GM12878 (cell line): ENCODE results near the gene AGRN. TPM values are rescaled to one million over a fixed set of nuclear protein-coding genes. Genes with fewer than 3 reads are reported as not detected.

Experiments
- ATAC-seq: fragments of 200-7000 bp; cut with Tn5 transposase; 3 replicates; pipeline ENCODE4 v1.9.1; 2020; ENCODE audit warnings: mild to moderate bottlenecking, moderate library complexity
- BruUV-seq: library from RNA; stranded (reverse); fragments of 400-500 nt; replicated peaks from 2 replicates; lab custom pipeline; 2021; lab: Mats Ljungman, UMichigan
- CTCF ChIA-PET: fragments of 300-600 bp; sonication (Branson Sonifier 250); formaldehyde crosslinking; extraction: SDS; loops from one replicate; lab custom pipeline; 2021; ENCODE audit warnings: inconsistent platforms; lab: Yijun Ruan, JAX
- POLR2A ChIA-PET: fragments of 350-600 bp; formaldehyde crosslinking; extraction: SDS; loops from one replicate; lab custom pipeline; 2021; ENCODE audit warnings: inconsistent platforms; lab: Charles Lee
- RAD21 ChIA-PET: fragments of 300-600 bp; sonication (Branson Sonifier 250); formaldehyde crosslinking; loops from one replicate; lab custom pipeline; 2023; ENCODE audit warnings: antibody characterized with exemption; ENCODE audit not compliant: unreplicated experiment; lab: Charles Lee
- SMC1A ChIA-PET: fragments of 300-600 bp; sonication (Branson Sonifier 250); formaldehyde crosslinking; loops from one replicate; lab custom pipeline; 2023; ENCODE audit not compliant: unreplicated experiment, uncharacterized antibody; lab: Charles Lee
- DNase-seq: peaks from one replicate; pipeline ENCODE4 v3.0.0-alpha.2; 2011; ENCODE audit warnings: low read depth, low spot score
- FAIRE-seq: peaks from 3 replicates; lab custom pipeline; 2011; peaks lifted over from hg19 to GRCh38; lab: Jason Lieb, UNC
- H2AFZ ChIP-seq: 2 replicates; pipeline ENCODE4 v1.6.0; 2011; ENCODE audit warnings: low read depth, low read length, control low read depth; ENCODE audit not compliant: control insufficient read depth
- H3K27ac ChIP-seq: 2 replicates; pipeline ENCODE4 v1.5.1; 2011; ENCODE audit warnings: control low read depth; ENCODE audit not compliant: control insufficient read depth, insufficient read depth
- H3K27me3 ChIP-seq, 2 experiments: replicated peaks in 1 of 2; 2 replicates each; pipeline versions ENCODE4 v1.6.0 to v1.6.1; 2011; ENCODE audit warnings: low read length in 1 of 2; ENCODE audit not compliant: control insufficient read depth in 2 of 2, insufficient read depth in 2 of 2
- H3K36me3 ChIP-seq, 2 experiments: 2 replicates each; pipeline ENCODE4 v1.5.1; 2011; ENCODE audit warnings: low read length in 1 of 2; ENCODE audit not compliant: control insufficient read depth in 2 of 2, insufficient read depth in 2 of 2
- H3K4me1 ChIP-seq: 2 replicates; pipeline ENCODE4 v1.6.1; 2011; ENCODE audit warnings: mild to moderate bottlenecking, low read length, moderate library complexity, mixed read lengths; ENCODE audit not compliant: control insufficient read depth, insufficient read depth
- H3K4me2 ChIP-seq: 2 replicates; pipeline ENCODE4 v1.6.0; 2011; ENCODE audit warnings: control low read depth; ENCODE audit not compliant: control insufficient read depth, insufficient read depth
- H3K4me3 ChIP-seq: fragments of 200-600 bp; sonication (generic); 2 replicates; pipeline ENCODE4 v1.5.1; 2016
- H3K79me2 ChIP-seq: 2 replicates; pipeline ENCODE4 v1.6.0; 2011; ENCODE audit warnings: low read length; ENCODE audit not compliant: control insufficient read depth, insufficient read depth
- H3K9ac ChIP-seq: 2 replicates; pipeline ENCODE4 v1.8.0; 2011; ENCODE audit warnings: low read length, control low read depth, mixed read lengths; ENCODE audit not compliant: control insufficient read depth, insufficient read depth
- H3K9me3 ChIP-seq: replicated peaks from 3 replicates; pipeline ENCODE4 v1.5.1; 2011; ENCODE audit warnings: mild to moderate bottlenecking, low read length; ENCODE audit not compliant: control insufficient read depth, insufficient read depth
- H4K20me1 ChIP-seq: 2 replicates; pipeline ENCODE4 v1.6.0; 2011; ENCODE audit not compliant: control insufficient read depth, insufficient read depth
- ATF7 ChIP-seq: fragments of 450-650 bp; IDR thresholded peaks from 2 replicates; pipeline ENCODE4 v1.6.1; 2016; ENCODE audit warnings: low read depth, mild to moderate bottlenecking
- BMI1 ChIP-seq: fragments of 450-650 bp; IDR thresholded peaks from 2 replicates; pipeline ENCODE4 v1.6.1; 2016; ENCODE audit warnings: mild to moderate bottlenecking, moderate library complexity, borderline replicate concordance
- PKNOX1 ChIP-seq: fragments of 450-650 bp; IDR thresholded peaks from 2 replicates; pipeline ENCODE4 v1.6.1; 2016; ENCODE audit warnings: mild to moderate bottlenecking
- RFX5 ChIP-seq: IDR thresholded peaks from 2 replicates; pipeline ENCODE4 v1.6.1; 2011; ENCODE audit warnings: low read depth, low read length, improper control_type of control experiment
- SREBF2 ChIP-seq: IDR thresholded peaks from 2 replicates; pipeline ENCODE4 v1.6.1; 2012; ENCODE audit warnings: mild to moderate bottlenecking, low read length
- ZBTB4 ChIP-seq: fragments of 450-650 bp; formaldehyde crosslinking; IDR thresholded peaks from 2 replicates; pipeline ENCODE4 v1.4.0; 2022; ENCODE audit warnings: mild to moderate bottlenecking, moderate library complexity
- ZNF274 ChIP-seq: IDR thresholded peaks from one replicate; pipeline ENCODE4 v1.8.0; 2011; ENCODE audit not compliant: insufficient read length, insufficient read depth
- ZSCAN29 ChIP-seq: fragments of 450-650 bp; IDR thresholded peaks from 2 replicates; pipeline ENCODE4 v1.6.1; 2017; ENCODE audit warnings: mild to moderate bottlenecking, moderate library complexity
- WGBS: methylation state at CpG from one replicate; pipeline ENCODE4 v1.1.6; 2016; ENCODE audit warnings: low lambda C conversion rate; ENCODE audit not compliant: insufficient replicate concordance, insufficient coverage; ENCODE audit errors: missing lambda C conversion rate; 5-methylcytosine and 5-hydroxymethylcytosine counted together
- in situ Hi-C: fragments of 300-500 bp; cut with MboI; formaldehyde crosslinking; loops from 9 replicates; pipeline ENCODE4 v1.14.3; 2018; ENCODE audit warnings: mixed read lengths
- intact Hi-C: fragments of 100-400 bp; cut with micrococcal nuclease; formaldehyde crosslinking; loops from one replicate; pipeline ENCODE4 v1.14.2; 2022; ENCODE audit not compliant: unreplicated experiment
- polyA plus RNA-seq, 11 experiments: library from polyadenylated mRNA; depleted of rRNA in 4 of 11; unstranded in 6 of 11; stranded (reverse) in 5 of 11; fragments of >200 nt; fragmentation: Nextera tagmentation in 4 of 11; fragmentation: Illumina TruSeq in 1 of 11; extraction: Ambion mirVana in 4 of 11; extraction: Trizol in 1 of 11; gene quantifications; 1 replicate in 1 of 11; 2 replicates in 10 of 11; pipeline versions ENCODE4 v1.2.1 to v1.2.3, GENCODE V29; 2011 to 2016; ENCODE audit warnings: inconsistent platforms in 2 of 11, missing spikeins in 2 of 11, low read depth in 1 of 11
- total RNA-seq, 4 experiments: library from RNA; depleted of rRNA in 3 of 4; stranded (reverse); fragments of >200 nt in 3 of 4; fragmentation: Illumina TruSeq in 1 of 4; extraction: Trizol in 1 of 4; gene quantifications; 2 replicates each; pipeline versions ENCODE4 v1.2.1 to v1.2.3, GENCODE V29; 2013 to 2021

The AGRN gene
- total and polyA plus RNA-seq, 10 of the 15 experiments (the other 5 are each of a cell fraction or from before 2014, with no cell fraction given) = 0.02 to 41.8 (median 4.1) TPM

DNA sequence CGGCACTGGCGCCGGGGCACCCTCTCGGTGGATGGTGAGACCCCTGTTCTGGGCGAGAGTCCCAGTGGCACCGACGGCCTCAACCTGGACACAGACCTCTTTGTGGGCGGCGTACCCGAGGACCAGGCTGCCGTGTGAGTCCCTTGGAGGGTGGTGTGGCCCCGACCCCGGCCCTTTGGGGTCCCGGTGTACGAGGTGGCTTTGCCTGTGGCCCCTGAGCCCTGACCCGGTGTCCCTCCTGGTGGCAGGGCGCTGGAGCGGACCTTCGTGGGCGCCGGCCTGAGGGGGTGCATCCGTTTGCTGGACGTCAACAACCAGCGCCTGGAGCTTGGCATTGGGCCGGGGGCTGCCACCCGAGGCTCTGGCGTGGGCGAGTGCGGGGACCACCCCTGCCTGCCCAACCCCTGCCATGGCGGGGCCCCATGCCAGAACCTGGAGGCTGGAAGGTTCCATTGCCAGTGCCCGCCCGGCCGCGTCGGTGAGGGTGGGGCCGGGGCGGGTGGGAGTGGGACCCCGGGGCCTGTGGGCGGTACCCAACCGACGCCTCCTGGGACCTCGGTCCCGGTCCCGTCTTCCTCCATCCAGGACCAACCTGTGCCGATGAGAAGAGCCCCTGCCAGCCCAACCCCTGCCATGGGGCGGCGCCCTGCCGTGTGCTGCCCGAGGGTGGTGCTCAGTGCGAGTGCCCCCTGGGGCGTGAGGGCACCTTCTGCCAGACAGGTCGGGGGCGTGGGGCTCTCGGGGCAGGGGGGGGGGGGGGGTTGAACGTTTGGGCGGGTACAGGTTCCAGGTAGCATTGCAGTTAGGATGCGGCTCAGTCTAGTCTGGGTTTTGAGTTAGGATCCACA is 29.6 kb downstream of the AGRN start:
- SMC1A ChIA-PET = no interaction called here
- no peak for FAIRE-seq
- H4K20me1 ChIP-seq = no peaks in the 10 kb centered on the region
- no peak overlapping the region for H3K27ac ChIP-seq
- no peak for DNase-seq
- CTCF ChIA-PET = no interaction called here
- peaks cover 3 to 20% of the 10 kb centered on the region in 2 experiments; a peak in 3 of 4 replicates for H3K36me3 ChIP-seq
- ATAC-seq = no peak
- WGBS = 78% methylated on average over 52 of the region's 57 CpGs
- H2AFZ ChIP-seq = no peak overlapping the region
- H3K9me3 ChIP-seq = no peaks in the 10 kb centered on the region
- BruUV-seq = no TSS peak
- no peaks in the 10 kb centered on the region for H3K27me3 ChIP-seq
- RAD21 ChIA-PET = no interaction called here
- no peak overlapping the region for H3K4me3 ChIP-seq
- no peak overlapping the region for H3K9ac ChIP-seq
- in situ Hi-C loops = loop anchor here (5.0 kb wide), 1 partner anchor 53 kb away; no protein-coding TSS in a partner anchor
- TF ChIP-seq BMI1 (no peak), ZBTB4 (CRISPR knock-in tag) (no peak), PKNOX1 (no peak), ATF7 (no peak), ZNF274 (no peak), ZSCAN29 (no peak), SREBF2 (no peak), RFX5 (no peak)
- TF ChIP-seq, all 136 proteins: peak for 0
- Histone ChIP-seq H3K4me2 (no peak overlapping the region), H3K4me1 (peaks cover 5% of the 10 kb centered on the region; the same call in 1 of the 2 replicates), H3K79me2 (no peaks in the 10 kb centered on the region)
- POLR2A ChIA-PET = interaction anchor here (0.6 kb wide), 1 partner anchor 172 kb away, joined by 9 read pairs; no protein-coding TSS in a partner anchor
- intact Hi-C loops = no loop called here
